GM12892 (cell line): Measurements from ENCODE around the gene F13A1.

Experiments
- POLR2A ChIP-seq: IDR thresholded peaks from 2 replicates; pipeline ENCODE4 v1.6.1; 2011; ENCODE audit warnings: low read depth, low read length, control low read depth
- POLR2AphosphoS5 ChIP-seq: IDR thresholded peaks from 2 replicates; pipeline ENCODE4 v1.6.1; 2011; ENCODE audit warnings: low read depth, low read length, control low read depth

DNA sequence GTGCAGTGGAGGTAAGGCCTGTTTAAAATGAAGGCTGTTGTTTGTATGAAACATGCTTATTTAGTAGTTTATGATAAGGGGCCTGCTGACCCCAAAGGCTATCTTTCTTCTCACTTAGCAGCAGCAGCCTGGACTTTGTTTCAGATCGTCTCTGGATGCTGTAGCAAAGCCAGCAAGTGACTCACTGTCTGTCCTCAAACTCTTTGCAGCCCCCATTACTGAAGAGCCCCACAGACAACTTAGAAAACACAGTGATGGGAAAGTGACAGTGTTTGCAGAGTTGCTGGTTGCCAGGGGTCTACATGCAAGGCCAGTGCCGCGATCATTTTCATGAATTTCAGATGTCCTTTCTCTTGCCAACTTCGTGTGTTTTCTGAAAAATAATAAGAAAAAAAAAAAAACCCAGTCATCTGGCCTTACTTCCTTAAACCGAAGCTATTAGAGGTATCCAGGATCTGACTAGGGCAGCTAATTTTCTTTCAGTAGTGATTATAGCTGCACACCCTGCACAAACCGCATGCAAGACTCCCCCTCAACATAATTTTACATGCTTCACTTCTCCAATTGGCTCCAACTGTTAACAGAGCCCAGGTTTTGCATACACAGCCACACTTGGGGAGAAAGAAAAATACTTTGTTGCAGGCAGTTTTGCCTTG, 11.6 kb upstream of the F13A1 start:
- TF ChIP-seq POLR2A, result no peak
- TF ChIP-seq POLR2AphosphoS5, result no peak
